Fibroblast of skin of back (primary cell): ENCODE measurements around the gene PGS1. TPM values are rescaled to one million over a fixed set of nuclear protein-coding genes. Genes with fewer than 3 reads are reported as not detected.
"Not testable (repeated sequence)": the region's sequence is repeated elsewhere in the genome, so short reads cannot be mapped to it uniquely, and the experiment has no call there.

Source experiments
- DNase-seq: peaks from one replicate; pipeline ENCODE4 v3.0.0-alpha.2; 2013
- polyA plus RNA-seq, 2 experiments: library from polyadenylated mRNA; unstranded; fragments of 120-200 nt; gene quantifications; one replicate each; pipeline ENCODE4 v1.2.1, GENCODE V29; 2013; ENCODE audit not compliant: insufficient read length in 2 of 2

PGS1 gene
- polyA plus RNA-seq (2013, experiment 1 of 2; ENCODE audit: insufficient read length): 26.3 TPM
- polyA plus RNA-seq (2013, experiment 2 of 2; ENCODE audit: insufficient read length): 20.2 TPM

GRCh38 chr17:78378225-78379130, at the start of gene PGS1:
Gene PGS1 (plus strand): TSS chr17:78378649. CDS start chr17:78378666, 17 bp downstream.
- peak; percentile 79 for DNase-seq

- peak; percentile 89 for DNase-seq
Observed at GRCh38 chr17:78329263-78330059, 49.0 kb upstream of the PGS1 start.

GRCh38 chr17:78330570-78331224, 47.8 kb upstream of the PGS1 start:
- no peak for DNase-seq

GRCh38 chr17:78331355-78331754, 47.1 kb upstream of the PGS1 start:
- not testable (repeated sequence) for DNase-seq

GRCh38 chr17:78332991-78333390, 45.5 kb upstream of the PGS1 start:
- no peak for DNase-seq

GRCh38 chr17:78335209-78335608, 43.2 kb upstream of the PGS1 start:
- no peak for DNase-seq

GRCh38 chr17:78337244-78338109, 41.0 kb upstream of the PGS1 start:
- DNase-seq: peak; percentile 96

- no peak for DNase-seq
Observed at GRCh38 chr17:78338486-78339259, 39.8 kb upstream of the PGS1 start.

- no peak for DNase-seq
Observed at GRCh38 chr17:78340183-78340955, 38.1 kb upstream of the PGS1 start.

GRCh38 chr17:78341559-78342448, 36.6 kb upstream of the PGS1 start:
- DNase-seq: peak; percentile 86

- peak; percentile 86 for DNase-seq
Observed at GRCh38 chr17:78342449-78343186, 35.8 kb upstream of the PGS1 start.

GRCh38 chr17:78343187-78343542, 35.3 kb upstream of the PGS1 start:
- peak; percentile 92 for DNase-seq

GRCh38 chr17:78343543-78344201, 34.8 kb upstream of the PGS1 start:
- no peak for DNase-seq

GRCh38 chr17:78344666-78345065, 33.8 kb upstream of the PGS1 start:
- DNase-seq: no peak

GRCh38 chr17:78345172-78345571, 33.3 kb upstream of the PGS1 start:
- DNase-seq: no peak

GRCh38 chr17:78345791-78346494, 32.5 kb upstream of the PGS1 start:
- no peak for DNase-seq

GRCh38 chr17:78346605-78347250, 31.7 kb upstream of the PGS1 start:
- no peak for DNase-seq
